ENCODE results near the gene LCLAT1.
"Not testable (repeated sequence)": the region's sequence is repeated elsewhere in the genome, so short reads cannot be mapped to it uniquely, and the experiment has no call there.

The LCLAT1 gene

GRCh38 chr2:30591186-30591585 lies 144.1 kb downstream of the LCLAT1 start:
- no peak for DNase-seq (ENCODE audit: low spot score)

GRCh38 chr2:30601375-30601774 lies 154.3 kb downstream of the LCLAT1 start:
- no peak for DNase-seq (ENCODE audit: low spot score)

GRCh38 chr2:30605197-30605596 lies 158.2 kb downstream of the LCLAT1 start:
- DNase-seq (ENCODE audit: low spot score) = no peak

- DNase-seq (ENCODE audit: low spot score) = no peak
Measured at GRCh38 chr2:30608643-30609042, 161.6 kb downstream of the LCLAT1 start.

GRCh38 chr2:30611583-30611982 lies 164.5 kb downstream of the LCLAT1 start:
- DNase-seq (ENCODE audit: low spot score) = no peak

GRCh38 chr2:30612371-30612770 lies 165.3 kb downstream of the LCLAT1 start:
- no peak for DNase-seq (ENCODE audit: low spot score)

- no peak for DNase-seq (ENCODE audit: low spot score)
Measured at GRCh38 chr2:30613001-30613400, 166.0 kb downstream of the LCLAT1 start.

- DNase-seq (ENCODE audit: low spot score) = not testable (repeated sequence)
Measured at GRCh38 chr2:30614227-30614626, 167.2 kb downstream of the LCLAT1 start.

- no peak for DNase-seq (ENCODE audit: low spot score)
Measured at GRCh38 chr2:30615926-30616325, 168.9 kb downstream of the LCLAT1 start.

GRCh38 chr2:30620102-30620501 lies 173.1 kb downstream of the LCLAT1 start:
- DNase-seq (ENCODE audit: low spot score) = no peak

- no peak for DNase-seq (ENCODE audit: low spot score)
Measured at GRCh38 chr2:30621836-30622235, 174.8 kb downstream of the LCLAT1 start.

GRCh38 chr2:30622452-30622851 lies 175.4 kb downstream of the LCLAT1 start:
- DNase-seq (ENCODE audit: low spot score) = no peak

GRCh38 chr2:30625276-30625675 lies 178.2 kb downstream of the LCLAT1 start:
- DNase-seq (ENCODE audit: low spot score) = no peak

- DNase-seq (ENCODE audit: low spot score) = no peak
Measured at GRCh38 chr2:30625701-30626100, 178.7 kb downstream of the LCLAT1 start.

GRCh38 chr2:30626397-30626796 lies 179.4 kb downstream of the LCLAT1 start:
- no peak for DNase-seq (ENCODE audit: low spot score)

GRCh38 chr2:30627151-30627550 lies 180.1 kb downstream of the LCLAT1 start:
- no peak for DNase-seq (ENCODE audit: low spot score)

GRCh38 chr2:30628341-30628740 lies 181.3 kb downstream of the LCLAT1 start:
- no peak for DNase-seq (ENCODE audit: low spot score)

- no peak for DNase-seq (ENCODE audit: low spot score)
Measured at GRCh38 chr2:30629866-30630265, 182.8 kb downstream of the LCLAT1 start.

- no peak for DNase-seq (ENCODE audit: low spot score)
Measured at GRCh38 chr2:30631051-30631671, 184.1 kb downstream of the LCLAT1 start.

- no peak for DNase-seq (ENCODE audit: low spot score)
Measured at GRCh38 chr2:30633039-30633438, 186.0 kb downstream of the LCLAT1 start.

- no peak for DNase-seq (ENCODE audit: low spot score)
Measured at GRCh38 chr2:30636311-30636710, 189.3 kb downstream of the LCLAT1 start.

- DNase-seq (ENCODE audit: low spot score) = no peak
Measured at GRCh38 chr2:30639836-30640235, 192.8 kb downstream of the LCLAT1 start.

- no peak for DNase-seq (ENCODE audit: low spot score)
Measured at GRCh38 chr2:30641765-30642345, 194.8 kb downstream of the LCLAT1 start.

- DNase-seq (ENCODE audit: low spot score) = not testable (repeated sequence)
Measured at GRCh38 chr2:30643013-30643412, 196.0 kb downstream of the LCLAT1 start.
